Brain microvascular endothelial cell (primary cell): ENCODE measurements around the gene ABCA7.

Experiments
- DNase-seq: peaks from one replicate; pipeline ENCODE4 v3.0.0-alpha.2; 2020
- H3K27ac ChIP-seq: fragments of 250-450 bp; sonication (Bioruptor Pico); 2 replicates; pipeline ENCODE4 v1.5.1; 2020; ENCODE audit warnings: mild to moderate bottlenecking, moderate library complexity
- H3K27me3 ChIP-seq: fragments of 250-450 bp; sonication (Bioruptor Pico); replicated peaks from 2 replicates; pipeline ENCODE4 v1.5.1; 2020; ENCODE audit warnings: mild to moderate bottlenecking
- H3K36me3 ChIP-seq: fragments of 250-450 bp; sonication (Bioruptor Pico); replicated peaks from 2 replicates; pipeline ENCODE4 v1.5.1; 2020; ENCODE audit warnings: mild to moderate bottlenecking
- H3K4me3 ChIP-seq: 2 replicates; pipeline ENCODE4 v1.5.1; 2011; ENCODE audit warnings: low read depth, mild to moderate bottlenecking, control low read depth, low read length, moderate library complexity
- in situ Hi-C: cut with HindIII; loops from 2 replicates; pipeline ENCODE4 v1.10.0; 2017; ENCODE audit warnings: low sequenced_read_pairs, low pct_ligation_motif_present
- TF ChIP-seq, protein P1 (sequence below): IDR thresholded peaks from 2 replicates; pipeline ENCODE4 v1.5.1; 2011; ENCODE audit warnings: low read depth, mild to moderate bottlenecking, moderate library complexity, low read length, control low read depth, inconsistent platforms; ENCODE audit errors: missing control alignments

ABCA7 gene

DNA sequence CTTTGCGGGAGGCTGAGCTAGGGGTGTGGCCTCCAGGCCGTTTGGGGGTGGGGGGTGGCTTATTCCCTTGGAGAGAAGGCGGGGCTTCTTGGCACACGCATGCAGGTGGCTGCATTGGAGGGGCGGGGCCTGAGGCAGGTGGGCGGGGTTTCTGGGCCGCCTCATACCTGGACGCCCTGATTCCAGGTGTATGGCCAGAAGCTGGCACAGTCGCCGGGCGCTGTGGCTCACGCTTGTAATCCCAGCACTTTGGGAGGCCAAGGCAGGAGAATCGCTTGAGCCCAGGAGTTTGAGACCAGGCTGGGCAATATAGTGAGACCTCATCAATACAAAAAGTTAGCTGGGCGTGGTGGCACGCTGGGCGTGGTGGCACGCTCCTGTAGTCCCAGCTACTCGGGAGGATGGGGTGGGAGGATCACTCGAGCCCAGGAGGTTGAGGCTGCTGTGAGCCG is 7.8 kb downstream of the ABCA7 start:
- Histone ChIP-seq H3K4me3 (no peak overlapping the region), H3K36me3 (no peaks in the 10 kb centered on the region), H3K27ac (no peak overlapping the region), H3K27me3 (no peaks in the 10 kb centered on the region)
- TF ChIP-seq, protein P1, sequence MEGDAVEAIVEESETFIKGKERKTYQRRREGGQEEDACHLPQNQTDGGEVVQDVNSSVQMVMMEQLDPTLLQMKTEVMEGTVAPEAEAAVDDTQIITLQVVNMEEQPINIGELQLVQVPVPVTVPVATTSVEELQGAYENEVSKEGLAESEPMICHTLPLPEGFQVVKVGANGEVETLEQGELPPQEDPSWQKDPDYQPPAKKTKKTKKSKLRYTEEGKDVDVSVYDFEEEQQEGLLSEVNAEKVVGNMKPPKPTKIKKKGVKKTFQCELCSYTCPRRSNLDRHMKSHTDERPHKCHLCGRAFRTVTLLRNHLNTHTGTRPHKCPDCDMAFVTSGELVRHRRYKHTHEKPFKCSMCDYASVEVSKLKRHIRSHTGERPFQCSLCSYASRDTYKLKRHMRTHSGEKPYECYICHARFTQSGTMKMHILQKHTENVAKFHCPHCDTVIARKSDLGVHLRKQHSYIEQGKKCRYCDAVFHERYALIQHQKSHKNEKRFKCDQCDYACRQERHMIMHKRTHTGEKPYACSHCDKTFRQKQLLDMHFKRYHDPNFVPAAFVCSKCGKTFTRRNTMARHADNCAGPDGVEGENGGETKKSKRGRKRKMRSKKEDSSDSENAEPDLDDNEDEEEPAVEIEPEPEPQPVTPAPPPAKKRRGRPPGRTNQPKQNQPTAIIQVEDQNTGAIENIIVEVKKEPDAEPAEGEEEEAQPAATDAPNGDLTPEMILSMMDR: no peak
- DNase-seq: no peak
- in situ Hi-C loops: no loop called here

DNA sequence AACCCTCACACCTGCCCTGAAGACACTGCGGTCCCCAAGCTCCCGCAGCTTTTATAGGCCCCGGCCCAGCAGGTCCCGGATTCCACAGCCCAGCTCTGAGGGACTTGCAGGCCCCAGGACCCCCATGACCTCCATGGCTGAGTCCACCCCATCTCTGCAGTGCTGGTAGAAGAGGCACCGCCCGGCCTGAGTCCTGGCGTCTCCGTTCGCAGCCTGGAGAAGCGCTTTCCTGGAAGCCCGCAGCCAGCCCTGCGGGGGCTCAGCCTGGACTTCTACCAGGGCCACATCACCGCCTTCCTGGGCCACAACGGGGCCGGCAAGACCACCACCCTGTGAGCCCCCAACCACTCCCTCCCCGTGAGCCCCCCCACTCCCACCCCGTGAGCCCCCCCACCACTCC is 9.2 kb downstream of the ABCA7 start:
- Histone ChIP-seq H3K4me3 (no peak overlapping the region), H3K27me3 (no peaks in the 10 kb centered on the region), H3K27ac (no peak overlapping the region), H3K36me3 (no peaks in the 10 kb centered on the region)
- in situ Hi-C loops: no loop called here
- TF ChIP-seq, protein P1: no peak
- DNase-seq: no peak

DNA sequence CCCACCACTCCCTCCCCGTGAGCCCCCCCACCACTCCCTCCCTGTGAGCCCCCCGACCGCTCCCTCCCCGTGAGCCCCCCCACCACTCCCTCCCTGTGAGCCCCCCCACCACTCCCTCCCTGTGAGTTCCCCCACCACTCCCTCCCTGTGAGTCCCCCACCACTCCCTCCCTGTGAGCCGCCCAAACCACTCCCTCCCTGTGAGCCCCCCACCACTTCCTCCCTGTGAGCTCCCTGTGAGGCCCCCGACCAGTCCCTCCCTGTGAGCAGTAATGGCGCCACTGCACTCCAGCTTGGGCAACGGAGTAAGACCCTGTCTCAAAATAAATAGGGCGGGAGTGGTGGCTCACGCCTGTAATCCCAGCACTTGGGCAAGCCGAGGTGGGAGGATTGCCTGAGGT is 9.9 kb downstream of the ABCA7 start:
- H3K36me3 ChIP-seq: no peaks in the 10 kb centered on the region
- no peak overlapping the region for H3K4me3 ChIP-seq
- in situ Hi-C loops: no loop called here
- TF ChIP-seq, protein P1: no peak
- no peak overlapping the region for H3K27ac ChIP-seq
- H3K27me3 ChIP-seq: no peaks in the 10 kb centered on the region
- no peak for DNase-seq

DNA sequence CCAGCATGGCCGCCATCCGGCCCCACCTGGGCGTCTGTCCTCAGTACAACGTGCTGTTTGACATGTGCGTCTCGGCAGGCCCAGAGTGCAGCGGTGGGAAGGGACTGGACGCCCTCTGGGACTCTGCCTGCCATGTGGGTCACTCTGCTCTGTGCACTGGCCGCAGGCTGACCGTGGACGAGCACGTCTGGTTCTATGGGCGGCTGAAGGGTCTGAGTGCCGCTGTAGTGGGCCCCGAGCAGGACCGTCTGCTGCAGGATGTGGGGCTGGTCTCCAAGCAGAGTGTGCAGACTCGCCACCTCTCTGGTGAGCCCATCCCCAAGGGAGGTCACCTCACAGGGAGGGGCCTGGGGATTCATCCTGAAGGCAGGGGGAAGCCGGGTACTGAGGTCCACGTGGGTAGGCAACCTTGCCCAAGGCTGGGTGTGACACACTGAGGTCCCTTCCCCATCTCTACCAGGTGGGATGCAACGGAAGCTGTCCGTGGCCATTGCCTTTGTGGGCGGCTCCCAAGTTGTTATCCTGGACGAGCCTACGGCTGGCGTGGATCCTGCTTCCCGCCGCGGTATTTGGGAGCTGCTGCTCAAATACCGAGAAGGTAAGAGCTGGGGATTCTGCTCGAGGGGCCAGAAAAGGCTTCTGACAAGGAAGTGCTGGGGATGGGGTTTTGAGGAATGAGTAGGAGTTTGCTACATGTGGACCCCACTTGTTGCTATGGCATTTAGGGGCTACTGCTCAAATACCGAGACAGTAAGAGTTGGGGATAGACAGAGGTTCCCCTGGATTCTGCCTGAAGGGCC is 11.3 kb downstream of the ABCA7 start:
- in situ Hi-C loops: no loop called here
- H3K27me3 ChIP-seq: no peaks in the 10 kb centered on the region
- TF ChIP-seq, protein P1: no peak
- H3K36me3 ChIP-seq: no peaks in the 10 kb centered on the region
- no peak for DNase-seq
- H3K4me3 ChIP-seq: no peak overlapping the region
- H3K27ac ChIP-seq: no peak overlapping the region

DNA sequence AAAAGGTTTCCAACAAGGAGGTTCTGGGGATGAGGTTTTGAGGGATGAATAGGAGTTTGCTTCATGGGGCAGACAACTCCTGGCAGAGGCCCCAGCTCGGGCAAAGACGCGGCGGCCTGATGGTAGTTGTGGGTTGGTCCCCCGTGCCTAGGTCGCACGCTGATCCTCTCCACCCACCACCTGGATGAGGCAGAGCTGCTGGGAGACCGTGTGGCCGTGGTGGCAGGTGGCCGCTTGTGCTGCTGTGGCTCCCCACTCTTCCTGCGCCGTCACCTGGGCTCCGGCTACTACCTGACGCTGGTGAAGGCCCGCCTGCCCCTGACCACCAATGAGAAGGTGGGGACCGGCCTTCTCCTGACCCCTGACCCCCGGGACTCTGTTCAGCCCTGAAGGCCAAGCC is 11.9 kb downstream of the ABCA7 start:
- H3K36me3 ChIP-seq: no peaks in the 10 kb centered on the region
- no peak for DNase-seq
- H3K27ac ChIP-seq: no peak overlapping the region
- TF ChIP-seq, protein P1: no peak
- H3K27me3 ChIP-seq: no peaks in the 10 kb centered on the region
- H3K4me3 ChIP-seq: no peak overlapping the region
- in situ Hi-C loops: no loop called here
